IMR-90 (cell line): ENCODE results near the gene TRAF3IP1. TPM values are rescaled to one million over a fixed set of nuclear protein-coding genes. Genes with fewer than 3 reads are reported as not detected.

ENCODE experiments used
- ATAC-seq: fragments of 200-7000 bp; cut with Tn5 transposase; 2 replicates; pipeline ENCODE4 v1.9.1; 2020; ENCODE audit warnings: low read depth, mild to moderate bottlenecking, moderate library complexity
- BruUV-seq: library from RNA; stranded (reverse); fragments of 400-500 nt; replicated peaks from 2 replicates; lab custom pipeline; 2021; lab: Mats Ljungman, UMichigan
- CTCF ChIA-PET: fragments of 300-600 bp; formaldehyde crosslinking; extraction: SDS; loops from one replicate; lab custom pipeline; 2021; ENCODE audit warnings: antibody characterized with exemption; lab: Yijun Ruan, JAX
- POLR2A ChIA-PET: fragments of 300-600 bp; sonication (Branson Sonifier 250); formaldehyde crosslinking; loops from one replicate; lab custom pipeline; 2022; ENCODE audit warnings: antibody characterized with exemption; ENCODE audit not compliant: unreplicated experiment; lab: Charles Lee
- DNase-seq: peaks from one replicate; pipeline ENCODE4 v3.0.0; 2013
- H2AFZ ChIP-seq: replicated peaks from 2 replicates; pipeline ENCODE3; 2013; ENCODE audit warnings: low read length, mild to moderate bottlenecking; ENCODE audit not compliant: poor library complexity
- H2AK5ac ChIP-seq: 2 replicates; pipeline ENCODE4 v1.6.1; 2013; ENCODE audit warnings: low read depth, low read length, inconsistent platforms
- H2AK9ac ChIP-seq: replicated peaks from 2 replicates; pipeline ENCODE3; 2013; ENCODE audit warnings: mild to moderate bottlenecking, low read depth, low read length, moderate library complexity; ENCODE audit not compliant: poor library complexity
- H2BK120ac ChIP-seq: 2 replicates; pipeline ENCODE4 v1.6.1; 2013; ENCODE audit warnings: low read depth, low read length, inconsistent platforms
- H2BK15ac ChIP-seq: 3 replicates; pipeline ENCODE4 v1.6.1; 2013; ENCODE audit warnings: low read depth, low read length, inconsistent platforms
- H2BK20ac ChIP-seq: 2 replicates; pipeline ENCODE4 v1.6.1; 2013; ENCODE audit warnings: low read depth, mild to moderate bottlenecking, inconsistent platforms, low read length, moderate library complexity
- H2BK5ac ChIP-seq: 2 replicates; pipeline ENCODE4 v1.6.1; 2013; ENCODE audit warnings: mild to moderate bottlenecking, low read depth, low read length, inconsistent platforms; ENCODE audit not compliant: poor library complexity, severe bottlenecking
- H3K14ac ChIP-seq: replicated peaks from 2 replicates; pipeline ENCODE4 v1.6.1; 2013; ENCODE audit warnings: low read depth, low read length, inconsistent platforms
- H3K18ac ChIP-seq: 2 replicates; pipeline ENCODE4 v1.6.1; 2013; ENCODE audit warnings: low read depth, low read length, control low read depth
- H3K23ac ChIP-seq: 2 replicates; pipeline ENCODE4 v1.6.1; 2013; ENCODE audit warnings: low read depth, low read length, inconsistent platforms
- H3K27ac ChIP-seq: 2 replicates; pipeline ENCODE4 v1.5.1; 2013; ENCODE audit warnings: mild to moderate bottlenecking, control low read depth, low read length; ENCODE audit not compliant: insufficient read depth
- H3K27me3 ChIP-seq: 2 replicates; pipeline ENCODE4 v1.6.1; 2013; ENCODE audit warnings: low read length; ENCODE audit not compliant: control insufficient read depth, insufficient read depth
- H3K36me3 ChIP-seq: 2 replicates; pipeline ENCODE4 v1.6.1; 2013; ENCODE audit warnings: low read length, mixed read lengths; ENCODE audit not compliant: control insufficient read depth, insufficient read depth
- H3K4ac ChIP-seq: 2 replicates; pipeline ENCODE4 v1.6.1; 2013; ENCODE audit warnings: low read depth, low read length, inconsistent platforms
- H3K4me1 ChIP-seq: 2 replicates; pipeline ENCODE4 v1.6.1; 2013; ENCODE audit warnings: low read length, mixed read lengths; ENCODE audit not compliant: control insufficient read depth, insufficient read depth
- H3K4me2 ChIP-seq: 2 replicates; pipeline ENCODE4 v1.6.1; 2013; ENCODE audit warnings: low read depth, mild to moderate bottlenecking, control low read depth, low read length, moderate library complexity
- H3K4me3 ChIP-seq: 2 replicates; pipeline ENCODE4 v1.5.1; 2013; ENCODE audit warnings: low read depth, mild to moderate bottlenecking, control low read depth, low read length, moderate library complexity; ENCODE audit not compliant: insufficient read depth
- H3K56ac ChIP-seq: 2 replicates; pipeline ENCODE4 v1.6.1; 2013; ENCODE audit warnings: low read length, inconsistent platforms; ENCODE audit not compliant: insufficient read depth; ENCODE audit errors: extremely low read depth
- H3K79me1 ChIP-seq, 2 experiments: 2 replicates each; pipeline ENCODE4 v1.6.1; 2013; ENCODE audit warnings: low read length in 2 of 2, inconsistent platforms in 1 of 2, low read depth in 1 of 2
- H3K9ac ChIP-seq: 2 replicates; pipeline ENCODE4 v1.6.1; 2013; ENCODE audit warnings: low read depth, low read length, control low read depth
- H3K9me1 ChIP-seq: 2 replicates; pipeline ENCODE4 v1.6.1; 2013; ENCODE audit warnings: low read length, inconsistent platforms; ENCODE audit not compliant: insufficient read depth
- H3K9me3 ChIP-seq: 2 replicates; pipeline ENCODE4 v1.6.1; 2013; ENCODE audit warnings: low read length; ENCODE audit not compliant: control insufficient read depth, insufficient read depth
- H4K20me1 ChIP-seq: 2 replicates; pipeline ENCODE4 v1.6.1; 2013; ENCODE audit warnings: low read length, inconsistent platforms; ENCODE audit not compliant: insufficient read depth
- H4K5ac ChIP-seq: 2 replicates; pipeline ENCODE4 v1.6.1; 2013; ENCODE audit warnings: mild to moderate bottlenecking, low read depth, low read length, control low read depth
- H4K8ac ChIP-seq, 2 experiments: 2 replicates each; pipeline ENCODE4 v1.6.1; 2013; ENCODE audit warnings: low read depth in 2 of 2, low read length in 2 of 2, control low read depth in 1 of 2, inconsistent platforms in 1 of 2
- H4K91ac ChIP-seq: 2 replicates; pipeline ENCODE4 v1.6.1; 2013; ENCODE audit warnings: low read depth, low read length, inconsistent platforms; ENCODE audit not compliant: insufficient read depth
- CEBPB ChIP-seq: IDR thresholded peaks from 2 replicates; pipeline ENCODE4 v1.6.1; 2012; ENCODE audit warnings: low read depth, low read length, improper control_type of control experiment
- CHD1 ChIP-seq: IDR thresholded peaks from 2 replicates; pipeline ENCODE4 v1.6.1; 2012; ENCODE audit warnings: low read depth, low read length, improper control_type of control experiment
- ELK1 ChIP-seq: fragments of 150-350 bp; IDR thresholded peaks from 2 replicates; pipeline ENCODE4 v1.6.1; 2016; ENCODE audit warnings: low read depth, mild to moderate bottlenecking, low read length, moderate library complexity, borderline replicate concordance
- MAFK ChIP-seq: IDR thresholded peaks from 2 replicates; pipeline ENCODE4 v1.6.1; 2012; ENCODE audit warnings: low read depth, low read length, improper control_type of control experiment
- NFE2L2 ChIP-seq: fragments of 150-350 bp; IDR thresholded peaks from 2 replicates; pipeline ENCODE4 v1.6.1; 2016; ENCODE audit warnings: low read depth, mild to moderate bottlenecking, low read length
- RAD21 ChIP-seq: IDR thresholded peaks from 2 replicates; pipeline ENCODE4 v1.6.1; 2012; ENCODE audit warnings: low read length, improper control_type of control experiment
- RFX5 ChIP-seq: IDR thresholded peaks from 2 replicates; pipeline ENCODE4 v1.8.0; 2012; ENCODE audit warnings: low read depth, mild to moderate bottlenecking, low read length, moderate library complexity
- SMC3 ChIP-seq: fragments of 150-350 bp; IDR thresholded peaks from 2 replicates; pipeline ENCODE4 v1.6.1; 2016; ENCODE audit warnings: low read depth, mild to moderate bottlenecking, antibody characterized with exemption, low read length, moderate library complexity
- WGBS, 2 experiments: methylation state at CpG; one replicate each; pipeline versions ENCODE4 v1.1.5 to v1.1.7; 2013; ENCODE audit warnings: missing lambda C conversion rate in 2 of 2; ENCODE audit not compliant: insufficient read length in 1 of 2; ENCODE audit errors: extremely low coverage in 2 of 2; 5-methylcytosine and 5-hydroxymethylcytosine counted together
- dilution Hi-C: fragments of 300-500 bp; cut with HindIII; formaldehyde crosslinking; loops from one replicate; pipeline ENCODE4 v1.14.3; 2018; ENCODE audit warnings: low sequenced_read_pairs; ENCODE audit not compliant: unreplicated experiment
- in situ Hi-C: fragments of 300-500 bp; cut with MboI; formaldehyde crosslinking; loops from 3 replicates; pipeline ENCODE4 v1.14.3; 2019; ENCODE audit warnings: low sequenced_read_pairs, inconsistent platforms, mixed read lengths
- intact Hi-C: fragments of 100-400 bp; cut with micrococcal nuclease; formaldehyde crosslinking; loops from 2 replicates; pipeline ENCODE4 v1.10.0; 2022
- polyA plus RNA-seq, 3 experiments: library from polyadenylated mRNA; depleted of rRNA; stranded (reverse); fragments of >200 nt; gene quantifications; 2 replicates each; pipeline ENCODE4 v1.2.3, GENCODE V29; 2012; ENCODE audit warnings: low replicate concordance in 1 of 3
- total RNA-seq: library from RNA; depleted of rRNA; stranded (reverse); fragments of >200 nt; gene quantifications from 2 replicates; pipeline ENCODE4 v1.2.3, GENCODE V29; 2012
- TF ChIP-seq, protein P1 (sequence below): fragments of 150-350 bp; IDR thresholded peaks from 2 replicates; pipeline ENCODE4 v1.6.1; 2017; ENCODE audit warnings: mild to moderate bottlenecking, antibody characterized with exemption, low read length, low read depth
- TF ChIP-seq, protein P2 (sequence below): conservative IDR thresholded peaks from 2 replicates; pipeline ENCODE4 v1.5.1; 2012; ENCODE audit warnings: mild to moderate bottlenecking, low read depth, low read length, improper control_type of control experiment

TRAF3IP1 gene
- total and polyA plus RNA-seq, 2 of the 4 experiments (the other 2 are of a cell fraction): 5.9 to 8.3 TPM

DNA sequence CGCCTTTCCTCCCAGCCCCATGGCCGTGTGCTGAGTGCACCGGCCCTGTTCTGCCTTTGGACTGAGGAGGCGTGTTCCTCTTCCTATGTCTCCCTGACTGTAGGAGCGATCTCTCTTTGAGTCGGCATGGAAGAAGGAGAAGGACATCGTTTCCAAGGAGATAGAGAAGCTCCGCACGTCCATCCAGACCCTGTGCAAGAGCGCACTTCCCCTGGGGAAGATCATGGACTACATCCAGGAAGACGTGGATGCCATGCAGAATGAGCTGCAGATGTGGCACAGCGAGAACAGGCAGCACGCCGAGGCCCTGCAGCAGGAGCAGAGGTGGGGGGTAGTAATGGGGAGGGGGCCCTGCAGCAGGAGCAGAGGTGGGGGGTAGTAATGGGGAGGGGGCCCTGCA lies 77.0 kb downstream of the TRAF3IP1 start:
- no peak overlapping the region for H3K4me2 ChIP-seq
- no peak overlapping the region for H3K23ac ChIP-seq
- in situ Hi-C loops (no loop called here), dilution Hi-C loops (no loop called here), intact Hi-C loops (no loop called here)
- no peak overlapping the region for H3K4ac ChIP-seq
- H2BK20ac ChIP-seq: no peak overlapping the region
- H4K91ac ChIP-seq: no peak overlapping the region
- ChIA-PET CTCF (no interaction called here), POLR2A (no interaction called here)
- H3K79me1 ChIP-seq: no peaks in the 10 kb centered on the region
- WGBS, 2 experiments: 67% methylated on average over 7 of the region's 14 CpGs; no CpG with 5 or more reads in 1 of the 2 experiments
- ATAC-seq (no peak), DNase-seq (no peak)
- no peak overlapping the region for H4K5ac ChIP-seq
- no peak overlapping the region for H4K8ac ChIP-seq
- no TSS peak for BruUV-seq
- TF ChIP-seq, protein P1, sequence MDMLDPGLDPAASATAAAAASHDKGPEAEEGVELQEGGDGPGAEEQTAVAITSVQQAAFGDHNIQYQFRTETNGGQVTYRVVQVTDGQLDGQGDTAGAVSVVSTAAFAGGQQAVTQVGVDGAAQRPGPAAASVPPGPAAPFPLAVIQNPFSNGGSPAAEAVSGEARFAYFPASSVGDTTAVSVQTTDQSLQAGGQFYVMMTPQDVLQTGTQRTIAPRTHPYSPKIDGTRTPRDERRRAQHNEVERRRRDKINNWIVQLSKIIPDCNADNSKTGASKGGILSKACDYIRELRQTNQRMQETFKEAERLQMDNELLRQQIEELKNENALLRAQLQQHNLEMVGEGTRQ: no peak
- TF ChIP-seq ELK1 (no peak), CHD1 (no peak), SMC3 (no peak), RAD21 (no peak), RFX5 (no peak), MAFK (no peak), NFE2L2 (no peak), CEBPB (no peak)
- TF ChIP-seq, protein P2, sequence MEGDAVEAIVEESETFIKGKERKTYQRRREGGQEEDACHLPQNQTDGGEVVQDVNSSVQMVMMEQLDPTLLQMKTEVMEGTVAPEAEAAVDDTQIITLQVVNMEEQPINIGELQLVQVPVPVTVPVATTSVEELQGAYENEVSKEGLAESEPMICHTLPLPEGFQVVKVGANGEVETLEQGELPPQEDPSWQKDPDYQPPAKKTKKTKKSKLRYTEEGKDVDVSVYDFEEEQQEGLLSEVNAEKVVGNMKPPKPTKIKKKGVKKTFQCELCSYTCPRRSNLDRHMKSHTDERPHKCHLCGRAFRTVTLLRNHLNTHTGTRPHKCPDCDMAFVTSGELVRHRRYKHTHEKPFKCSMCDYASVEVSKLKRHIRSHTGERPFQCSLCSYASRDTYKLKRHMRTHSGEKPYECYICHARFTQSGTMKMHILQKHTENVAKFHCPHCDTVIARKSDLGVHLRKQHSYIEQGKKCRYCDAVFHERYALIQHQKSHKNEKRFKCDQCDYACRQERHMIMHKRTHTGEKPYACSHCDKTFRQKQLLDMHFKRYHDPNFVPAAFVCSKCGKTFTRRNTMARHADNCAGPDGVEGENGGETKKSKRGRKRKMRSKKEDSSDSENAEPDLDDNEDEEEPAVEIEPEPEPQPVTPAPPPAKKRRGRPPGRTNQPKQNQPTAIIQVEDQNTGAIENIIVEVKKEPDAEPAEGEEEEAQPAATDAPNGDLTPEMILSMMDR: no peak
- H3K27me3 ChIP-seq: no peaks in the 10 kb centered on the region
- H3K18ac ChIP-seq: no peak overlapping the region
- no peak overlapping the region for H3K4me3 ChIP-seq
- H3K14ac ChIP-seq: no peak overlapping the region
- H2BK15ac ChIP-seq: no peak overlapping the region
- H2AFZ ChIP-seq: no peak overlapping the region
- H3K4me1 ChIP-seq: no peaks in the 10 kb centered on the region
- no peak overlapping the region for H3K56ac ChIP-seq
- no peak overlapping the region for H3K27ac ChIP-seq
- no peaks in the 10 kb centered on the region for H3K9me3 ChIP-seq
- no peak overlapping the region for H2BK5ac ChIP-seq
- H3K9me1 ChIP-seq: peaks cover 4% of the 10 kb centered on the region; the same call in 1 of the 2 replicates
- 0 out of 2 replicates have a peak, but pooled peaks cover 5% of the 10 kb centered on the region for H3K36me3 ChIP-seq
- H3K9ac ChIP-seq: no peak overlapping the region
- no peak overlapping the region for H2AK5ac ChIP-seq
- H2AK9ac ChIP-seq: no peak overlapping the region
- no peaks in the 10 kb centered on the region for H4K20me1 ChIP-seq
- H2BK120ac ChIP-seq: no peak overlapping the region
